ENCODE results near the gene SCFD2. TPM values are rescaled to one million over a fixed set of nuclear protein-coding genes. Genes with fewer than 3 reads are reported as not detected.
"Not testable (repeated sequence)": the region's sequence is repeated elsewhere in the genome, so short reads cannot be mapped to it uniquely, and the experiment has no call there.

The SCFD2 gene
- total RNA-seq, 1 experiment from 2014 or later = 7.4 TPM

GRCh38 chr4:53346392-53346791 lies 19.5 kb downstream of the SCFD2 start:
- H3K4me1 ChIP-seq (ENCODE audit: control insufficient read depth, insufficient read depth, low read length); intact Hi-C loops (cut with micrococcal nuclease; ENCODE audit: unreplicated experiment); H3K27ac ChIP-seq (ENCODE audit: low read length); POLR2A ChIA-PET; ATAC-seq; DNase-seq (ENCODE audit: low read depth, low spot score); H3K9me3 ChIP-seq (ENCODE audit: control insufficient read depth, insufficient read depth, low read depth, low read length); in situ Hi-C loops (cut with HindIII; ENCODE audit: low pct_unique_long_range_greater_than_20kb, low sequenced_read_pairs); H3K4me3 ChIP-seq (ENCODE audit: low read depth in 2 of 2, low read length in 2 of 2); H3K27me3 ChIP-seq (ENCODE audit: control insufficient read depth, insufficient read depth, low read length); H3K36me3 ChIP-seq (ENCODE audit: control insufficient read depth, insufficient read depth, low read length); CTCF ChIA-PET; BruUV-seq (replicated peaks): not testable (repeated sequence)

- POLR2A ChIA-PET; H3K36me3 ChIP-seq (ENCODE audit: control insufficient read depth, insufficient read depth, low read length): not testable (repeated sequence)
Measured at GRCh38 chr4:53340145-53340544, 25.7 kb downstream of the SCFD2 start.

GRCh38 chr4:53334916-53335315 lies 30.9 kb downstream of the SCFD2 start:
- H3K27ac ChIP-seq (ENCODE audit: low read length); H3K9me3 ChIP-seq (ENCODE audit: control insufficient read depth, insufficient read depth, low read depth, low read length); DNase-seq (ENCODE audit: low read depth, low spot score); H3K27me3 ChIP-seq (ENCODE audit: control insufficient read depth, insufficient read depth, low read length); H3K36me3 ChIP-seq (ENCODE audit: control insufficient read depth, insufficient read depth, low read length); in situ Hi-C loops (cut with HindIII; ENCODE audit: low pct_unique_long_range_greater_than_20kb, low sequenced_read_pairs); intact Hi-C loops (cut with micrococcal nuclease; ENCODE audit: unreplicated experiment); H3K4me3 ChIP-seq (ENCODE audit: low read depth in 2 of 2, low read length in 2 of 2); H3K4me1 ChIP-seq (ENCODE audit: control insufficient read depth, insufficient read depth, low read length); CTCF ChIA-PET; ATAC-seq; BruUV-seq (replicated peaks); POLR2A ChIA-PET: not testable (repeated sequence)

More at GRCh38 chr4:53340145-53340544, 25.7 kb downstream of the SCFD2 start:
- H3K27ac ChIP-seq (ENCODE audit: low read length); ATAC-seq; CTCF ChIA-PET; H3K4me3 ChIP-seq (ENCODE audit: low read depth in 2 of 2, low read length in 2 of 2); H3K9me3 ChIP-seq (ENCODE audit: control insufficient read depth, insufficient read depth, low read depth, low read length); BruUV-seq (replicated peaks); H3K27me3 ChIP-seq (ENCODE audit: control insufficient read depth, insufficient read depth, low read length); H3K4me1 ChIP-seq (ENCODE audit: control insufficient read depth, insufficient read depth, low read length); DNase-seq (ENCODE audit: low read depth, low spot score); in situ Hi-C loops (cut with HindIII; ENCODE audit: low pct_unique_long_range_greater_than_20kb, low sequenced_read_pairs); intact Hi-C loops (cut with micrococcal nuclease; ENCODE audit: unreplicated experiment): not testable (repeated sequence)

- BruUV-seq (replicated peaks) = no TSS peak
- Histone ChIP-seq H3K4me1 (ENCODE audit: control insufficient read depth, insufficient read depth, low read length) (no peaks in the 10 kb centered on the region), H3K4me3 (ENCODE audit: low read depth in 2 of 2, low read length in 2 of 2) (no peak overlapping the region), H3K27me3 (ENCODE audit: control insufficient read depth, insufficient read depth, low read length) (no peaks in the 10 kb centered on the region), H3K27ac (ENCODE audit: low read length) (no peak overlapping the region), H3K9me3 (ENCODE audit: control insufficient read depth, insufficient read depth, low read depth, low read length) (no peaks in the 10 kb centered on the region), H3K36me3 (ENCODE audit: control insufficient read depth, insufficient read depth, low read length) (no peaks in the 10 kb centered on the region)
- intact Hi-C loops (cut with micrococcal nuclease; ENCODE audit: unreplicated experiment) = no loop called here
- ATAC-seq = no peak
- POLR2A ChIA-PET = no interaction called here
- no peak for DNase-seq (ENCODE audit: low read depth, low spot score)
- TF ChIP-seq CTCF (IDR thresholded peaks at IDR 0.05) = no peak
- no peak for TF ChIP-seq REST (IDR thresholded peaks at IDR 0.05; ENCODE audit: insufficient read depth in 1 of 2, low read depth in 2 of 2, low read length in 1 of 2)
- TF ChIP-seq TCF7L2 (IDR thresholded peaks at IDR 0.05; ENCODE audit: low read depth, low read length) = no peak
- no peak for TF ChIP-seq POLR2AphosphoS5 (IDR thresholded peaks at IDR 0.05; ENCODE audit: low read depth, low read length)
- TF ChIP-seq SIN3A (IDR thresholded peaks at IDR 0.05; ENCODE audit: borderline replicate concordance, insufficient read depth, low read depth, low read length) = no peak
- CTCF ChIA-PET = no interaction called here
- in situ Hi-C loops (cut with HindIII; ENCODE audit: low pct_unique_long_range_greater_than_20kb, low sequenced_read_pairs) = no loop called here
Measured at GRCh38 chr4:53326535-53326934, 39.3 kb downstream of the SCFD2 start.
